Measurements from ENCODE around the gene PCDHGA1. TPM values are rescaled to one million over a fixed set of nuclear protein-coding genes. Genes with fewer than 3 reads are reported as not detected.

PCDHGA1 gene
- polyA plus RNA-seq, 1 experiment = 2.2 TPM

GRCh38 chr5:141441571-141442170 is 111.4 kb downstream of the PCDHGA1 start:
- H3K27ac ChIP-seq (ENCODE audit: low read depth, low read length) = no peak overlapping the region
- TF ChIP-seq, protein P1, sequence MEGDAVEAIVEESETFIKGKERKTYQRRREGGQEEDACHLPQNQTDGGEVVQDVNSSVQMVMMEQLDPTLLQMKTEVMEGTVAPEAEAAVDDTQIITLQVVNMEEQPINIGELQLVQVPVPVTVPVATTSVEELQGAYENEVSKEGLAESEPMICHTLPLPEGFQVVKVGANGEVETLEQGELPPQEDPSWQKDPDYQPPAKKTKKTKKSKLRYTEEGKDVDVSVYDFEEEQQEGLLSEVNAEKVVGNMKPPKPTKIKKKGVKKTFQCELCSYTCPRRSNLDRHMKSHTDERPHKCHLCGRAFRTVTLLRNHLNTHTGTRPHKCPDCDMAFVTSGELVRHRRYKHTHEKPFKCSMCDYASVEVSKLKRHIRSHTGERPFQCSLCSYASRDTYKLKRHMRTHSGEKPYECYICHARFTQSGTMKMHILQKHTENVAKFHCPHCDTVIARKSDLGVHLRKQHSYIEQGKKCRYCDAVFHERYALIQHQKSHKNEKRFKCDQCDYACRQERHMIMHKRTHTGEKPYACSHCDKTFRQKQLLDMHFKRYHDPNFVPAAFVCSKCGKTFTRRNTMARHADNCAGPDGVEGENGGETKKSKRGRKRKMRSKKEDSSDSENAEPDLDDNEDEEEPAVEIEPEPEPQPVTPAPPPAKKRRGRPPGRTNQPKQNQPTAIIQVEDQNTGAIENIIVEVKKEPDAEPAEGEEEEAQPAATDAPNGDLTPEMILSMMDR (IDR thresholded peaks at IDR 0.05; ENCODE audit: low read depth, low read length) = no peak
- H3K27me3 ChIP-seq (ENCODE audit: control insufficient read depth, insufficient read depth, low read length) = no peaks in the 10 kb centered on the region
- ChIA-PET POLR2A (no interaction called here), CTCF (interaction anchor here (2.8 kb wide), 1 partner anchor 123 kb away, joined by 10 read pairs; no protein-coding TSS in a partner anchor)
- H3K4me3 ChIP-seq (ENCODE audit: low read depth, low read length) = no peak overlapping the region
- no peak for DNase-seq (ENCODE audit: low read depth, low spot score)
- peaks cover 20% of the 10 kb centered on the region for H3K9me3 ChIP-seq (ENCODE audit: control insufficient read depth, insufficient read depth, low read length)

DNA sequence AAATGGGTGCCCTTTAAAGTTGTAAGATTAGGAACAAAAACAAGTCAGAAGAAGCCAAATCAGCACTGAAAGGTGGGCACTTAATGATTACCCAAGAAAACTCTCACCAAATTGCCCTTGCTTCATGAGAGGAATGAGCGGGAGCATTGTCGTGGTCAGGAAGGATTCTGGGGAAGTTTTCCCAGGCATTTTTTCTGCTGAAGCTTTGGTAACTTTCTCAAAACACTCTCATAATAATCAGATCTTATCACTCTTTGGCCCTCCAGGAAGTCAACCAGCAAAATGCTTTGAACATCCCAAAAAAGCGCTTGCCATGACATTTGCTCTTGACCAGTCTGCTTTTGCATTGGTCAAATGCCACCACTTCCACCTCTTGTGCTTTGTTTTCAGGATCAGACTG is 135.0 kb downstream of the PCDHGA1 start:
- CTCF ChIA-PET = interaction anchor here (0.7 to 2.6 kb wide), 7 partner anchors 8 to 115 kb away, joined by 3 to 13 read pairs (median 3); partner anchors contain the start of genes PCDHGA12, PCDHGB1 and PCDHGC3
- H3K27me3 ChIP-seq (ENCODE audit: control insufficient read depth, insufficient read depth, low read length) = no peaks in the 10 kb centered on the region
- no peak overlapping the region for H3K27ac ChIP-seq (ENCODE audit: low read depth, low read length)

DNA sequence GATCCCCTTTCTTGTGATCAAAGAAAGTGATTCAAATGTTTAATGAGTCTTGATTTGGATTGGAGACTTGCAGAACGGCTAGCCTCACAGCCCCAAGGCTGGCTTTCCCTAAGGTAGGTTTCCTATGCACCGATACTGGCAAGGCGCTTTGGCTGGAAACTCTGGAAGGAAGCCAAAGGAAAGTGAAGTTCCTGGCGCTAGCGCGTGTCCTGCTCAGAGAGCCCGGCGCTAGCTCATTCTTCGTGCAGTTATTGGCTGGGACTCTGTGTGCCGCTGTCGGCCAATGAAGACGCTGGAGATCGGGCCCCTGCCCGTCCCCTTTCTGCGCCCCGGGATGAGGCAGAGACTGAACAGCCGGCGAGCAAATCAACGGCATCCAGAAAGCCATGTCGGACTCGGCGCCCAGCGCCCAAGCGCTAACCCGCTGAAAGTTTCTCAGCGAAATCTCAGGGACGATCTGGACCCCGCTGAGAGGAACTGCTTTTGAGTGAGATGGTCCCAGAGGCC is 145.4 kb downstream of the PCDHGA1 start, which contains the start of gene PCDHGC3:
PCDHGC3 (plus strand) TSS at position 342 of the 507 bp plus-strand sequence; CDS start at position 493, 151 bp downstream.
- DNase-seq (ENCODE audit: low read depth, low spot score) = peak; percentile 90
- TF ChIP-seq, protein P1 (IDR thresholded peaks at IDR 0.05; ENCODE audit: low read depth, low read length) = peak; percentile 20
- POLR2A ChIA-PET = interaction anchor here (0.6 to 2.2 kb wide), 12 partner anchors 8 to 88 kb away, joined by 3 to 23 read pairs (median 4); partner anchors contain the start of genes PCDHGA11 and PCDHGC5
- H3K4me3 ChIP-seq (ENCODE audit: low read depth, low read length) = peak within 1 kb of the TSS; percentile 82
- CTCF ChIA-PET = interaction anchor here (0.5 to 7.4 kb wide), 20 partner anchors 9 to 116 kb away, joined by 3 to 68 read pairs (median 4); partner anchors contain the start of genes PCDHGA10, PCDHGA11, PCDHGB3 and PCDHGB7
- peak within 1 kb of the TSS; percentile 81 for H3K27ac ChIP-seq (ENCODE audit: low read depth, low read length)
- no peaks in the 10 kb centered on the region; the same call in 1 of the 2 replicates for H3K9me3 ChIP-seq (ENCODE audit: control insufficient read depth, insufficient read depth, low read length)
- no peaks in the 10 kb centered on the region for H3K27me3 ChIP-seq (ENCODE audit: control insufficient read depth, insufficient read depth, low read length)

More for the DNA sequence above, 135.0 kb downstream of the PCDHGA1 start:
- DNase-seq (ENCODE audit: low read depth, low spot score) = no peak
- POLR2A ChIA-PET = interaction anchor here (1.1 kb wide), 1 partner anchor 10 kb away, joined by 3 read pairs; no protein-coding TSS in a partner anchor
- TF ChIP-seq, protein P1 (IDR thresholded peaks at IDR 0.05; ENCODE audit: low read depth, low read length) = no peak
- Histone ChIP-seq H3K4me3 (ENCODE audit: low read depth, low read length) (no peak overlapping the region), H3K9me3 (ENCODE audit: control insufficient read depth, insufficient read depth, low read length) (no peaks in the 10 kb centered on the region)

DNA sequence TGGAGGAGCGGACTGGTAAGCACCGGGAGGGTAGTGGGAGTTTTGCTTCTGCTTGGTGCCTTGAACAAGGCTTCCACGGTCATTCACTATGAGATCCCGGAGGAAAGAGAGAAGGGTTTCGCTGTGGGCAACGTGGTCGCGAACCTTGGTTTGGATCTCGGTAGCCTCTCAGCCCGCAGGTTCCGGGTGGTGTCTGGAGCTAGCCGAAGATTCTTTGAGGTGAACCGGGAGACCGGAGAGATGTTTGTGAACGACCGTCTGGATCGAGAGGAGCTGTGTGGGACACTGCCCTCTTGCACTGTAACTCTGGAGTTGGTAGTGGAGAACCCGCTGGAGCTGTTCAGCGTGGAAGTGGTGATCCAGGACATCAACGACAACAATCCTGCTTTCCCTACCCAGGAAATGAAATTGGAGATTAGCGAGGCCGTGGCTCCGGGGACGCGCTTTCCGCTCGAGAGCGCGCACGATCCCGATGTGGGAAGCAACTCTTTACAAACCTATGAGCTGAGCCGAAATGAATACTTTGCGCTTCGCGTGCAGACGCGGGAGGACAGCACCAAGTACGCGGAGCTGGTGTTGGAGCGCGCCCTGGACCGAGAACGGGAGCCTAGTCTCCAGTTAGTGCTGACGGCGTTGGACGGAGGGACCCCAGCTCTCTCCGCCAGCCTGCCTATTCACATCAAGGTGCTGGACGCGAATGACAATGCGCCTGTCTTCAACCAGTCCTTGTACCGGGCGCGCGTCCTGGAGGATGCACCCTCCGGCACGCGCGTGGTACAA is 146.0 kb downstream of the PCDHGA1 start:
- no peaks in the 10 kb centered on the region for H3K27me3 ChIP-seq (ENCODE audit: control insufficient read depth, insufficient read depth, low read length)
- peak overlapping the region; percentile 81 for H3K27ac ChIP-seq (ENCODE audit: low read depth, low read length)
- H3K4me3 ChIP-seq (ENCODE audit: low read depth, low read length) = peak overlapping the region; percentile 82
- no peaks in the 10 kb centered on the region; the same call in 1 of the 2 replicates for H3K9me3 ChIP-seq (ENCODE audit: control insufficient read depth, insufficient read depth, low read length)
- ChIA-PET CTCF (interaction anchor here (0.5 to 7.4 kb wide), 14 partner anchors 10 to 116 kb away, joined by 3 to 68 read pairs (median 5); partner anchors contain the start of genes PCDHGA10, PCDHGB3 and PCDHGC5), POLR2A (interaction anchor here (0.7 to 2.2 kb wide), 13 partner anchors 9 to 156 kb away, joined by 3 to 23 read pairs (median 4); partner anchors contain the start of genes PCDHGA12, PCDHGC5 and TAF7)
- peak; percentile 47 for DNase-seq (ENCODE audit: low read depth, low spot score)
- TF ChIP-seq, protein P1 (IDR thresholded peaks at IDR 0.05; ENCODE audit: low read depth, low read length) = no peak

All from AG04450 (cell line).